Thoracic aorta endothelial cell (primary cell): ENCODE measurements around the gene JPH3. TPM values are rescaled to one million over a fixed set of nuclear protein-coding genes. Genes with fewer than 3 reads are reported as not detected.

Experiments
- total RNA-seq: library from RNA; depleted of rRNA; stranded (reverse); fragments of >200 nt; gene quantifications from 2 replicates; pipeline ENCODE4 v1.2.3, GENCODE V29; 2012

The JPH3 gene
- 0.13 TPM in 1 of 2 replicates, not detected in the other for total RNA-seq

DNA sequence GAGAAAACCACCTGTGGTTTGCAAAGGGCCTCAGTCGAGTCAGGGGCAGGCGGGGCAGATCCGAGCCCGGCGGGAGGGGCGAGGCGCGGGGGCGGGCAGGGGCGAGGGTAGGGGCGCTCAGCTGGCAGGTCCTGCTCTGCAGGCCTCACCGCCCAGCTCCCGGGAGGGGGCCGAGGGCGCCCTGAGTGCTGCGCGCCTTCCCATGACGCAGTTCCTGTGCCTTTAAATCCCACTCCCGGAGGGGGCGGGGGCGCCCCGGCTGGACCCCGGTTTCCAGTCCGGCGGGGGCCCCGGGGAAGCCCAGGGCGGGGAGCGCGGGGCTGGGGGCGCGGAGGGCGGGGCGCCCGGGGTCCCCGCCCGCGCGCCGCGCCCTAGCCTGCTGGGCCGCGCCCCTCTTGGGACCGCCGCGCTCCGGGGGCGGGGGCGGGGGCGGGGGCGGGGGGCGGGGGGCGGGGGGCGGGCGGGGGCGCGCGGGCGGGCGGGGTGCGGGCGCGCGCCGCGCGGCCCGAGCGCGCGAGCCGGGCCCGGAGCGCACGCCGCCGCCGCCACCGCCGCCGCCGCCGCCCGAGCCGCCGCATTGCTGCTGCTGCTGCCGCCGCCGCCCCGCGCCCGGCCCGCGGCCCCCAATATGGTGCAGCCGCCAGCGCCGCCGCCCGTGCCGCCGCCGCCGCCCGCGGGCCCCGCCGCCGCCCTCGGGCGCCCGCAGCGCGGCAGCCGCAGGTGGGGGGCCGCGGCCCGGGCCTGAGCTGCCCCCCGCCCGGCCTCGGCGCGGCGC lies at the start of gene JPH3:
TSS of gene JPH3 (plus strand) at position 508 of the 775 bp plus-strand sequence. CDS start 639 bp downstream, outside the sequence.

Other genes with a start within 250 kb of the JPH3 start
- 15.8 and 21.3 TPM in 2 replicates for gene FBXO31, start 218.7 kb upstream of the JPH3 start, total RNA-seq
- 54.1 and 55.5 TPM in 2 replicates for gene MAP1LC3B, start 210.2 kb upstream of the JPH3 start, total RNA-seq
- gene ZCCHC14, start 109.5 kb upstream of the JPH3 start, total RNA-seq = 13.8 and 15.9 TPM in 2 replicates
- gene KLHDC4, start 163.5 kb downstream of the JPH3 start, total RNA-seq = 33.6 and 36.6 TPM in 2 replicates